ENCODE results near the gene VANGL1.

DNA sequence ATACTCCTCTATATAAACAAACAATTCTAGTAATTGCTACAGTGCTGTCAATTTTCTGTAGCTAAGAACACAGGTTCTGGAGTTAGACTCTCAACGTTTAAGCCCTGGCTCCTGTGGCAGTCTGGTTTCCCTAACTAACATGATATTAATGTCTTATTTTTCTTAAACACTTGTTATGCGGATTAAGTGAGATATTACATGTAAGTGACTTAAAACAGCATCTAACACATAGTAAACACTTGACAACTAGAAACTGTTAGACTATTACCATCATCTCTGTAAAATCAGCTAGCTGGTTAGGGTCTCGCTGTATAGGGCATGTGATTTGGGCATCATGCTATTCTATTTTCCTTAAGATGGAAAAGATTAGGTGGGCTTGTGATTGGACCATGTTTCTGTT is 2.3 kb downstream of the VANGL1 start:
- TF ChIP-seq, protein P1, sequence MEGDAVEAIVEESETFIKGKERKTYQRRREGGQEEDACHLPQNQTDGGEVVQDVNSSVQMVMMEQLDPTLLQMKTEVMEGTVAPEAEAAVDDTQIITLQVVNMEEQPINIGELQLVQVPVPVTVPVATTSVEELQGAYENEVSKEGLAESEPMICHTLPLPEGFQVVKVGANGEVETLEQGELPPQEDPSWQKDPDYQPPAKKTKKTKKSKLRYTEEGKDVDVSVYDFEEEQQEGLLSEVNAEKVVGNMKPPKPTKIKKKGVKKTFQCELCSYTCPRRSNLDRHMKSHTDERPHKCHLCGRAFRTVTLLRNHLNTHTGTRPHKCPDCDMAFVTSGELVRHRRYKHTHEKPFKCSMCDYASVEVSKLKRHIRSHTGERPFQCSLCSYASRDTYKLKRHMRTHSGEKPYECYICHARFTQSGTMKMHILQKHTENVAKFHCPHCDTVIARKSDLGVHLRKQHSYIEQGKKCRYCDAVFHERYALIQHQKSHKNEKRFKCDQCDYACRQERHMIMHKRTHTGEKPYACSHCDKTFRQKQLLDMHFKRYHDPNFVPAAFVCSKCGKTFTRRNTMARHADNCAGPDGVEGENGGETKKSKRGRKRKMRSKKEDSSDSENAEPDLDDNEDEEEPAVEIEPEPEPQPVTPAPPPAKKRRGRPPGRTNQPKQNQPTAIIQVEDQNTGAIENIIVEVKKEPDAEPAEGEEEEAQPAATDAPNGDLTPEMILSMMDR (IDR thresholded peaks at IDR 0.05) = no peak
- no peak for TF ChIP-seq POLR2A (IDR thresholded peaks at IDR 0.05)
